K562 (cell line): Measurements from ENCODE around the gene KLF4. TPM values are rescaled to one million over a fixed set of nuclear protein-coding genes. Genes with fewer than 3 reads are reported as not detected.

Experiments
- ATAC-seq: fragments of 200-7000 bp; cut with Tn5 transposase; 3 replicates; pipeline ENCODE4 v1.9.1; 2020; ENCODE audit warnings: moderate library complexity
- BruUV-seq: library from RNA; stranded (reverse); fragments of 400-500 nt; replicated peaks from 2 replicates; lab custom pipeline; 2021; lab: Mats Ljungman, UMichigan
- CTCF ChIA-PET: fragments of 300-600 bp; formaldehyde crosslinking; extraction: SDS; loops from one replicate; lab custom pipeline; 2021; ENCODE audit warnings: low intra/inter-chr PET ratio; lab: Yijun Ruan, JAX
- POLR2A ChIA-PET: fragments of 300-600, 350-650 bp; sonication (Branson Sonifier 250); formaldehyde crosslinking; extraction: SDS; loops from one replicate; lab custom pipeline; 2021; ENCODE audit warnings: antibody characterized with exemption, inconsistent platforms; lab: Yijun Ruan, JAX
- DNase-seq, 4 experiments: peaks; one replicate each; pipeline versions ENCODE4 v3.0.0 to v3.0.0-alpha.2; 2011 to 2018; ENCODE audit warnings: low spot score in 3 of 4, mixed read lengths in 3 of 4; ENCODE audit errors: extremely low read depth in 1 of 4
- FAIRE-seq: peaks from 2 replicates; lab custom pipeline; 2011; peaks lifted over from hg19 to GRCh38; lab: Jason Lieb, UNC
- H2AFZ ChIP-seq: 2 replicates; pipeline ENCODE4 v1.6.0; 2011; ENCODE audit warnings: low read depth, low read length, control low read depth, inconsistent platforms
- H3K27ac ChIP-seq: fragments of 200-600 bp; 3 replicates; pipeline ENCODE4 v1.8.0; 2011; ENCODE audit warnings: low read depth, mild to moderate bottlenecking, control low read depth, inconsistent platforms, low read length, moderate library complexity, mixed read lengths; ENCODE audit errors: extremely low read depth
- H3K27me3 ChIP-seq, 2 experiments: fragments of 300-600 bp in 1 of 2; 2 replicates in 1 of 2; 3 replicates in 1 of 2; pipeline versions ENCODE4 v1.6.0 to v1.8.0; 2011; ENCODE audit warnings: inconsistent platforms in 2 of 2, low read length in 2 of 2, mild to moderate bottlenecking in 1 of 2, mixed read lengths in 1 of 2, moderate library complexity in 1 of 2; ENCODE audit not compliant: control insufficient read depth in 2 of 2, insufficient read depth in 2 of 2
- H3K36me3 ChIP-seq: fragments of 300-600 bp; 3 replicates; pipeline ENCODE4 v1.8.0; 2011; ENCODE audit warnings: mild to moderate bottlenecking, low read length, inconsistent platforms; ENCODE audit not compliant: control insufficient read depth, insufficient read depth
- H3K4me1 ChIP-seq, 2 experiments: fragments of 200-600 bp in 1 of 2; replicated peaks in 1 of 2; 2 replicates in 1 of 2; 3 replicates in 1 of 2; pipeline versions ENCODE4 v1.5.1 to v1.8.0; 2011; ENCODE audit warnings: inconsistent platforms in 2 of 2, low read length in 2 of 2, mild to moderate bottlenecking in 1 of 2, mixed read lengths in 1 of 2, moderate library complexity in 1 of 2; ENCODE audit not compliant: control insufficient read depth in 2 of 2, insufficient read depth in 2 of 2
- H3K4me2 ChIP-seq: 2 replicates; pipeline ENCODE4 v1.6.1; 2011; ENCODE audit warnings: low read length, control low read depth, inconsistent platforms, mixed read lengths; ENCODE audit not compliant: insufficient read depth
- H3K4me3 ChIP-seq: fragments of 200-600 bp; sonication (generic), shearing (Covaris generic); 2 replicates; pipeline ENCODE4 v1.5.1; 2016; ENCODE audit warnings: control low read depth, inconsistent platforms
- H3K79me2 ChIP-seq: fragments of 200-600 bp; 3 replicates; pipeline ENCODE4 v1.8.0; 2011; ENCODE audit warnings: low read length, inconsistent platforms; ENCODE audit not compliant: control insufficient read depth, insufficient read depth
- H3K9ac ChIP-seq, 2 experiments: 2 replicates each; pipeline versions ENCODE4 v1.6.0 to v1.6.1; 2011; ENCODE audit warnings: low read depth in 2 of 2, low read length in 2 of 2, control low read depth in 1 of 2, inconsistent platforms in 1 of 2, mild to moderate bottlenecking in 1 of 2, mixed read lengths in 1 of 2; ENCODE audit not compliant: insufficient read depth in 1 of 2
- H3K9me1 ChIP-seq: one replicate; pipeline ENCODE4 v1.6.0; 2011; ENCODE audit warnings: inconsistent platforms, mild to moderate bottlenecking, low read length, moderate library complexity; ENCODE audit not compliant: control insufficient read depth, insufficient read depth
- H3K9me3 ChIP-seq: replicated peaks from 2 replicates; pipeline ENCODE4 v1.5.1; 2011; ENCODE audit warnings: low read depth, low read length, inconsistent platforms; ENCODE audit not compliant: control insufficient read depth, insufficient read depth
- H4K20me1 ChIP-seq: replicated peaks from 2 replicates; pipeline ENCODE4 v1.6.1; 2011; ENCODE audit warnings: low read length, inconsistent platforms, mixed read lengths; ENCODE audit not compliant: control insufficient read depth, insufficient read depth
- ATF3 ChIP-seq, 2 experiments: fragments of 450-650 bp in 1 of 2; sonication (generic) in 1 of 2; formaldehyde crosslinking in 1 of 2; IDR thresholded peaks in 1 of 2; conservative IDR thresholded peaks in 1 of 2; 2 replicates each; pipeline versions ENCODE4 v1.6.1 to v1.8.1; 2016 to 2023; ENCODE audit warnings: mild to moderate bottlenecking in 2 of 2, moderate library complexity in 2 of 2, inconsistent platforms in 1 of 2, missing genetic modification reagents in 1 of 2
- CEBPG ChIP-seq, 3 experiments: fragments of 200-800 bp in 1 of 3; sonication (Bioruptor generic) in 1 of 3; sonication (generic) in 1 of 3; formaldehyde crosslinking in 1 of 3; IDR thresholded peaks in 2 of 3; conservative IDR thresholded peaks in 1 of 3; 2 replicates each; pipeline versions ENCODE4 v1.6.1 to v1.8.0; 2016 to 2022; ENCODE audit warnings: missing compliant biosample characterization in 2 of 3, missing genetic modification characterization in 2 of 3, mild to moderate bottlenecking in 1 of 3, missing genetic modification reagents in 1 of 3
- DEAF1 ChIP-seq: fragments of 450-650 bp; formaldehyde crosslinking; IDR thresholded peaks from 2 replicates; pipeline ENCODE4 v1.4.0; 2020; ENCODE audit warnings: mild to moderate bottlenecking, moderate library complexity
- FOSL1 ChIP-seq: fragments of 200-800 bp; sonication (Bioruptor generic); conservative IDR thresholded peaks from 2 replicates; pipeline ENCODE4 v1.6.1; 2016; ENCODE audit warnings: missing genetic modification characterization, missing compliant biosample characterization
- FOXA1 ChIP-seq: fragments of 450-650 bp; IDR thresholded peaks from 2 replicates; pipeline ENCODE4 v1.6.1; 2016; ENCODE audit warnings: mild to moderate bottlenecking, borderline replicate concordance
- FOXP4 ChIP-seq: sonication (generic); formaldehyde crosslinking; IDR thresholded peaks from 2 replicates; pipeline ENCODE4 v1.8.0; 2022; ENCODE audit warnings: mild to moderate bottlenecking, missing genetic modification reagents, borderline replicate concordance
- ILF3 ChIP-seq: fragments of 450-650 bp; IDR thresholded peaks from 2 replicates; pipeline ENCODE4 v1.6.1; 2018; ENCODE audit warnings: antibody characterized with exemption, mild to moderate bottlenecking, moderate library complexity, borderline replicate concordance
- PKNOX1 ChIP-seq: fragments of 450-650 bp; IDR thresholded peaks from 2 replicates; pipeline ENCODE4 v1.6.1; 2016
- TBP ChIP-seq: optimal IDR thresholded peaks from 2 replicates; pipeline ENCODE3; 2011; ENCODE audit warnings: low read depth, low read length, improper control_type of control experiment
- TEAD4 ChIP-seq, 2 experiments: sonication (generic) in 1 of 2; formaldehyde crosslinking in 1 of 2; IDR thresholded peaks; 2 replicates each; pipeline versions ENCODE4 v1.6.1 to v1.8.0; 2012 to 2022; ENCODE audit warnings: borderline replicate concordance in 1 of 2, inconsistent platforms in 1 of 2, low read length in 1 of 2, mild to moderate bottlenecking in 1 of 2, missing genetic modification reagents in 1 of 2
- ZNF384 ChIP-seq: IDR thresholded peaks from 2 replicates; pipeline ENCODE4 v1.6.1; 2012; ENCODE audit warnings: low read depth, low read length, improper control_type of control experiment
- WGBS: fragments of 100-300 bp; shearing (Covaris generic); methylation state at CpG from one replicate; pipeline ENCODE4 v1.1.6; 2016; ENCODE audit warnings: low coverage, mixed read lengths; ENCODE audit not compliant: insufficient coverage; ENCODE audit errors: missing lambda C conversion rate; 5-methylcytosine and 5-hydroxymethylcytosine counted together
- in situ Hi-C: fragments of 300-500 bp; cut with MboI; formaldehyde crosslinking; loops from 4 replicates; pipeline ENCODE4 v1.15.0; 2018; ENCODE audit warnings: inconsistent platforms, mixed read lengths
- intact Hi-C: fragments of 100-400 bp; cut with micrococcal nuclease; formaldehyde crosslinking; loops from 2 replicates; pipeline ENCODE4 v1.14.2; 2022
- polyA plus RNA-seq, 8 experiments: library from polyadenylated mRNA; depleted of rRNA in 4 of 8; stranded (reverse) in 5 of 8; unstranded in 3 of 8; fragments of >200 nt; fragmentation: Nextera tagmentation in 2 of 8; fragmentation: Illumina TruSeq in 1 of 8; extraction: Ambion mirVana in 2 of 8; extraction: Trizol in 1 of 8; gene quantifications; 2 replicates each; pipeline versions ENCODE4 v1.2.1 to v1.2.3, GENCODE V29; 2011 to 2014; ENCODE audit warnings: inconsistent platforms in 1 of 8, missing spikeins in 1 of 8
- total RNA-seq, 7 experiments: library from RNA; depleted of rRNA in 6 of 7; stranded (reverse); fragments of >200 nt in 6 of 7; fragmentation: Illumina TruSeq in 2 of 7; extraction: Trizol in 2 of 7; gene quantifications; 2 replicates each; pipeline versions ENCODE4 v1.2.1 to v1.2.3, GENCODE V29; 2011 to 2021; ENCODE audit warnings: low replicate concordance in 1 of 7

KLF4 gene
- total and polyA plus RNA-seq, 9 of the 15 experiments (the other 6 are each of a cell fraction or from before 2014, with no cell fraction given): 0.04 to 0.95 (median 0.22) TPM

- H3K4me3 ChIP-seq: no peak overlapping the region
- ATAC-seq (no peak), DNase-seq (no peak), FAIRE-seq (no peak)
- no peaks in the 10 kb centered on the region for H3K79me2 ChIP-seq
- ChIA-PET POLR2A (no interaction called here), CTCF (no interaction called here)
- no peak overlapping the region for H3K9ac ChIP-seq
- intact Hi-C loops: no loop called here
- no peaks in the 10 kb centered on the region; the same call in 1 of the 2 replicates for H3K9me3 ChIP-seq
- H4K20me1 ChIP-seq: no peaks in the 10 kb centered on the region
- no peaks in the 10 kb centered on the region for H3K9me1 ChIP-seq
- WGBS: 0% methylated on average over 7 of the region's 7 CpGs
- in situ Hi-C loops: no loop called here
- H3K36me3 ChIP-seq: no peaks in the 10 kb centered on the region
- no peak overlapping the region for H3K27ac ChIP-seq
- no TSS peak for BruUV-seq
- H3K4me2 ChIP-seq: no peak overlapping the region
- H3K27me3 ChIP-seq: peaks cover 11 to 22% of the 10 kb centered on the region in 2 experiments
- H2AFZ ChIP-seq: no peak overlapping the region
- H3K4me1 ChIP-seq: no peaks in the 10 kb centered on the region
- TF ChIP-seq PKNOX1 (peak; percentile 59), ILF3 (no peak), FOXP4 (CRISPR knock-in tag) (no peak), TEAD4 (IDR thresholded peaks at IDR 0.05; ENCODE audit: low read length) (no peak), TEAD4 (CRISPR knock-in tag; IDR thresholded peaks at IDR 0.05; ENCODE audit: borderline replicate concordance) (no peak), CEBPG (CRISPR knock-in tag; IDR thresholded peaks at IDR 0.05) (no peak), CEBPG (tag; conservative IDR thresholded peaks at IDR 0.05 in 1 of 2, IDR thresholded peaks at IDR 0.05 in 1 of 2) (peak in 1 of 2 experiments; percentile 47; a peak in 2 of 4 replicates), FOSL1 (peak; percentile 81), DEAF1 (CRISPR knock-in tag) (no peak), ZNF384 (no peak), ATF3 (IDR thresholded peaks at IDR 0.05) (peak; percentile 63), ATF3 (CRISPR knock-in tag; conservative IDR thresholded peaks at IDR 0.05) (no peak), TBP (no peak), FOXA1 (peak; percentile 52; the same call in 1 of the 2 replicates)
Measured at GRCh38 chr9:107504585-107505455, 15.3 kb upstream of the KLF4 start.
